Measurements from ENCODE around the gene LAX1. TPM values are rescaled to one million over a fixed set of nuclear protein-coding genes. Genes with fewer than 3 reads are reported as not detected.
A peak's percentile ranks its signal among the peaks of the same experiment; 100 is the strongest.

LAX1 gene, protein sequence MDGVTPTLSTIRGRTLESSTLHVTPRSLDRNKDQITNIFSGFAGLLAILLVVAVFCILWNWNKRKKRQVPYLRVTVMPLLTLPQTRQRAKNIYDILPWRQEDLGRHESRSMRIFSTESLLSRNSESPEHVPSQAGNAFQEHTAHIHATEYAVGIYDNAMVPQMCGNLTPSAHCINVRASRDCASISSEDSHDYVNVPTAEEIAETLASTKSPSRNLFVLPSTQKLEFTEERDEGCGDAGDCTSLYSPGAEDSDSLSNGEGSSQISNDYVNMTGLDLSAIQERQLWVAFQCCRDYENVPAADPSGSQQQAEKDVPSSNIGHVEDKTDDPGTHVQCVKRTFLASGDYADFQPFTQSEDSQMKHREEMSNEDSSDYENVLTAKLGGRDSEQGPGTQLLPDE
- total RNA-seq = 1 to 10 TPM in 1 of 4 donors, under 1 TPM in 1, not detected in 2; 0.83 to 1.1 TPM
- 1 to 10 TPM in 1 of 3 donors, under 1 TPM in 1, not detected in 1; 0.60 to 3.6 TPM for polyA plus RNA-seq

DNA sequence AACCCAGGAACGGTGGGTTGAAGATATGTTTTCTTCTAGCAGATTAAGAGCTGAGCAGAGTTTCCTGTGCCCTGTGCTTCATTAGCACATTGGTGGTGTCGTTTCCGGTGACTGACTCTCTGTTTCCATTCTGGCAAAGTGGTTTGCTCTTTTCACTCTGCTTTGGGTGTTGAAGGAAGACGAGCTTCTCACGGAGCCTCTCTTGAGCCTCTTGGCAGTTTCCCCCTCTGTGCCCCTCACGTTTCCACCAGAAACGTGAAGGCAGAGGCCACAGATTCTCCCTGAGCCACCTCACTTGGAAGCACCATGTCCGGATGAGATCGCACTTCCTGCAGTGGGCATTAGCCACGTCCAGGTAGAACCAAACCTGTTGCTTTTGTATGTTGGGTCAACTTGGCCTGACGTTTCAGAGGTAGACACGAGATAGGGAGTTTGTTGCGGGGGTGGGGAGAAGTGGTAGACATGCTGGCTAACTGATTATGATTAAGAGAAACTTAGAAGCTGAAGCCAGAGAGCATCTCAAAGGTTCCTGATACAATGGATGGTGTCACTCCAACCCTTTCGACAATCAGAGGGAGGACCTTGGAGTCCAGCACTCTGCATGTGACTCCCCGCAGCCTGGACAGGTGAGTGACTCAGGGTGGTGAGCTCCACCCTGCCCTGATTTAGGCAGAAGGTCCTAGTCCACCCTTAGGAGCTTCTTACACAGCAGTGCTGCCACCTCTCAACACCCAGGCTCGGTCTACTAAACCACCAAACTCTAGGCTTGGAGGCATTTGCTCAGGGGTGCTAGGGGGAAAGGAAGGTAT, at the start of gene LAX1:
LAX1 (plus strand) TSS at position 155 of the 809 bp plus-strand sequence; CDS start at position 538, 383 bp downstream.
- Histone ChIP-seq H3K36me3 (no peaks in the 10 kb centered on the region), H3K27me3 (no peaks in the 10 kb centered on the region), H3K27ac (peak within 1 kb of the TSS in 1 of 4 donors; percentile 20), H3K9me3 (no peaks in the 10 kb centered on the region), H3K4me3 (no peak within 1 kb of the TSS), H3K4me1 (peaks cover 0 to 17% (median 14%) of the 10 kb centered on the region in 4 donors)
- intact Hi-C loops (cut with DNase I) = no loop called here
- 61 to 81% methylated on average over 16 of the region's 16 CpGs for WGBS, 2 donors
- no peak for DNase-seq
- TF ChIP-seq POLR2AphosphoS5 (IDR thresholded peaks at IDR 0.05) = peak in 1 of 4 donors; percentile 22
- no peak for TF ChIP-seq POLR2A (IDR thresholded peaks at IDR 0.05)
- no peak for TF ChIP-seq EP300 (IDR thresholded peaks at IDR 0.05)
- TF ChIP-seq, protein P1, sequence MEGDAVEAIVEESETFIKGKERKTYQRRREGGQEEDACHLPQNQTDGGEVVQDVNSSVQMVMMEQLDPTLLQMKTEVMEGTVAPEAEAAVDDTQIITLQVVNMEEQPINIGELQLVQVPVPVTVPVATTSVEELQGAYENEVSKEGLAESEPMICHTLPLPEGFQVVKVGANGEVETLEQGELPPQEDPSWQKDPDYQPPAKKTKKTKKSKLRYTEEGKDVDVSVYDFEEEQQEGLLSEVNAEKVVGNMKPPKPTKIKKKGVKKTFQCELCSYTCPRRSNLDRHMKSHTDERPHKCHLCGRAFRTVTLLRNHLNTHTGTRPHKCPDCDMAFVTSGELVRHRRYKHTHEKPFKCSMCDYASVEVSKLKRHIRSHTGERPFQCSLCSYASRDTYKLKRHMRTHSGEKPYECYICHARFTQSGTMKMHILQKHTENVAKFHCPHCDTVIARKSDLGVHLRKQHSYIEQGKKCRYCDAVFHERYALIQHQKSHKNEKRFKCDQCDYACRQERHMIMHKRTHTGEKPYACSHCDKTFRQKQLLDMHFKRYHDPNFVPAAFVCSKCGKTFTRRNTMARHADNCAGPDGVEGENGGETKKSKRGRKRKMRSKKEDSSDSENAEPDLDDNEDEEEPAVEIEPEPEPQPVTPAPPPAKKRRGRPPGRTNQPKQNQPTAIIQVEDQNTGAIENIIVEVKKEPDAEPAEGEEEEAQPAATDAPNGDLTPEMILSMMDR (IDR thresholded peaks at IDR 0.05) = no peak

DNA sequence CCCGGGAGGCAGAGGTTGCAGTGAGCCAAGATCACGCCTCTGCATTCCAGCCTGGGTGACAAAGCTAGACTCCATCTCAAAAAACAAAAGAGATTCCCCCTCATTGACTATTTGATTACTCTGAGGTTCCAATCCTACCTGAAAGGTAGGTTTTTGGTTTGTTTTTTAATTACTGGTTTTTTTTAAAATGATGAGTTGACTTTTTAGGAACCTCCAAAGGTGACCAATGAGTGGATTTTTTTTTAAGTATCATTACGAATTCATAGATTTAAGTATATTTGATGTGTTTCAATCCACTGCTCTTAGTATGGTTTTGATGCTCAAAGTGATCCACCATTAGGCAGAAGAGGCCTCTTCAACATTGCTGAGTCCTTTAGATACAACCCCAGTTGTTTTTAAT, 47.9 kb upstream of the LAX1 start:
- intact Hi-C loops (cut with DNase I) = no loop called here
- peaks cover 51 to 94% (median 61%) of the 10 kb centered on the region in 4 donors for H3K36me3 ChIP-seq

DNA sequence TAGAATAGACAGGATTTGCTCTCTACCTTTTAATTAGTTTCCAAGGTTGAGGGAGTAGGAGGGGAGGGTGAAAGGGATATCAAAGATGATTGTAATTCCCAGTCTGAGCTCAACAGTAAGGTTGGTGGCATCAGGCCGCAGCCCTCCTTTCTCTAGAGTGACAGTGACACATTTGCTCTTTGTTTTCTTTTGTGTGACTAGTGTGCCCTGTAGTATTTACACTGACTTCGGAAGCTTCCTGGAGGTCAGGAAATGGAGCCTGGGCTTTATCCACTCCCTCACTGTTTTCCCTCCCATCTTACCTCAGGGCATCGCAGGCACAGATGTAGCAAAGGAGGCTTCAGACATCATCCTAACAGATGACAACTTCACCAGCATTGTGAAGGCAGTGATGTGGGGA, 44.7 kb upstream of the LAX1 start:
- TF ChIP-seq, protein P1 (IDR thresholded peaks at IDR 0.05) = no peak
- TF ChIP-seq POLR2AphosphoS5 (IDR thresholded peaks at IDR 0.05) (no peak), POLR2A (IDR thresholded peaks at IDR 0.05) (no peak), EP300 (IDR thresholded peaks at IDR 0.05) (no peak)
- H3K27ac ChIP-seq = no peak overlapping the region
- H3K9me3 ChIP-seq = no peaks in the 10 kb centered on the region
- WGBS, 2 donors = 90 to 92% methylated on average over 3 of the region's 3 CpGs
- intact Hi-C loops (cut with DNase I) = no loop called here
- no peaks in the 10 kb centered on the region for H3K4me1 ChIP-seq
- no peaks in the 10 kb centered on the region for H3K27me3 ChIP-seq
- no peak for DNase-seq
- no peak overlapping the region for H3K4me3 ChIP-seq
- peaks cover 49 to 94% (median 62%) of the 10 kb centered on the region in 4 donors for H3K36me3 ChIP-seq

More for the DNA sequence above, 47.9 kb upstream of the LAX1 start:
- Histone ChIP-seq H3K4me3 (no peak overlapping the region), H3K4me1 (no peaks in the 10 kb centered on the region), H3K27me3 (no peaks in the 10 kb centered on the region), H3K9me3 (no peaks in the 10 kb centered on the region), H3K27ac (peak overlapping the region in 2 of 4 donors; percentile 5 to 22)
- 83 to 89% methylated on average over 3 of the region's 3 CpGs for WGBS, 2 donors
- DNase-seq = no peak
- TF ChIP-seq POLR2AphosphoS5 (IDR thresholded peaks at IDR 0.05) = no peak
- TF ChIP-seq EP300 (IDR thresholded peaks at IDR 0.05) = no peak
- TF ChIP-seq, protein P1 (IDR thresholded peaks at IDR 0.05) = no peak
- no peak for TF ChIP-seq POLR2A (IDR thresholded peaks at IDR 0.05)

DNA sequence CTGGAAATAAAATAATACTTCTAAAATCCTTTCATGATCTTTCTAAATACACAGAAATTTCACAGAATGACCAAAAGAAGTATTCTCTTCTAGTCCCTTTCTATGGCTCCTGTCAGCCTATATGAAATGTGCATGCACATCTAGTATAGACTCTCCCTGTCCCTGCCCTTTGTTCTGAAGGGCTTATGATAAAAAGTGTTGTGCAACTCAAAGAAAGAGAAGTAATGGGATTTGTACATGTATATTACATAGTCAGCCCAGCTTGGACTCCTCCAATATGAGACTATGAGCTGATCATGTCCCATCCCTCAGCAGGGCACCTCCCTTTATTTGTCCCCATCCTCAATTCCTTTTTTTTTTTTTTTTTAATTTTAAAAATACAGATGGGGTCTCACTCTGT, 42.1 kb upstream of the LAX1 start:
- no peak for DNase-seq
- H3K36me3 ChIP-seq = peaks cover 68 to 99% (median 79%) of the 10 kb centered on the region in 4 donors
- intact Hi-C loops (cut with DNase I) = no loop called here

More for the DNA sequence above, 42.1 kb upstream of the LAX1 start:
- Histone ChIP-seq H3K9me3 (no peaks in the 10 kb centered on the region), H3K27me3 (no peaks in the 10 kb centered on the region), H3K4me1 (no peaks in the 10 kb centered on the region), H3K27ac (no peak overlapping the region), H3K4me3 (no peak overlapping the region)
- TF ChIP-seq EP300 (IDR thresholded peaks at IDR 0.05) (no peak), POLR2AphosphoS5 (IDR thresholded peaks at IDR 0.05) (no peak), POLR2A (IDR thresholded peaks at IDR 0.05) (no peak)
- TF ChIP-seq, protein P1 (IDR thresholded peaks at IDR 0.05) = no peak

Data from sigmoid colon (tissue), 7 donors.